ENCODE results near the gene COA5.
"Not testable (repeated sequence)": the region's sequence is repeated elsewhere in the genome, so short reads cannot be mapped to it uniquely, and the experiment has no call there.

DNA sequence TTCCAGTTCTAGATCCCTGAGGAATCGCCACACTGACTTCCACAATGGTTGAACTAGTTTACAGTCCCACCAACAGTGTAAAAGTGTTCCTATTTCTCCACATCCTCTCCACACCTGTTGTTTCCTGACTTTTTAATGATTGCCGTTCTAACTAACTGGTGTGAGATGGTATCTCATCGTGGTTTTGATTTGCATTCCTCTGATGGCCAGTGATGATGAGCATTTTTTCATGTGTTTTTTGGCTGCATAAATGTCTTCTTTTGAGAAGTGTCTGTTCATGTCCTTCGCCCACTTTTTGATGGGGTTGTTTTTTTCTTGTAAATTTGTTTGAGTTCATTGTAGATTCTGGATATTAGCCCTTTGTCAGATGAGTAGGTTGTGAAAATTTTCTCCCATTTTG lies 13.6 kb downstream of the COA5 start:
- TF ChIP-seq, protein P1, sequence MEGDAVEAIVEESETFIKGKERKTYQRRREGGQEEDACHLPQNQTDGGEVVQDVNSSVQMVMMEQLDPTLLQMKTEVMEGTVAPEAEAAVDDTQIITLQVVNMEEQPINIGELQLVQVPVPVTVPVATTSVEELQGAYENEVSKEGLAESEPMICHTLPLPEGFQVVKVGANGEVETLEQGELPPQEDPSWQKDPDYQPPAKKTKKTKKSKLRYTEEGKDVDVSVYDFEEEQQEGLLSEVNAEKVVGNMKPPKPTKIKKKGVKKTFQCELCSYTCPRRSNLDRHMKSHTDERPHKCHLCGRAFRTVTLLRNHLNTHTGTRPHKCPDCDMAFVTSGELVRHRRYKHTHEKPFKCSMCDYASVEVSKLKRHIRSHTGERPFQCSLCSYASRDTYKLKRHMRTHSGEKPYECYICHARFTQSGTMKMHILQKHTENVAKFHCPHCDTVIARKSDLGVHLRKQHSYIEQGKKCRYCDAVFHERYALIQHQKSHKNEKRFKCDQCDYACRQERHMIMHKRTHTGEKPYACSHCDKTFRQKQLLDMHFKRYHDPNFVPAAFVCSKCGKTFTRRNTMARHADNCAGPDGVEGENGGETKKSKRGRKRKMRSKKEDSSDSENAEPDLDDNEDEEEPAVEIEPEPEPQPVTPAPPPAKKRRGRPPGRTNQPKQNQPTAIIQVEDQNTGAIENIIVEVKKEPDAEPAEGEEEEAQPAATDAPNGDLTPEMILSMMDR (IDR thresholded peaks at IDR 0.05) = not testable (repeated sequence)
- not testable (repeated sequence) for TF ChIP-seq POLR2A, POLR2AphosphoS5 (IDR thresholded peaks at IDR 0.05)
